HepG2 (cell line): Measurements from ENCODE around the gene ZNF764. TPM values are rescaled to one million over a fixed set of nuclear protein-coding genes. Genes with fewer than 3 reads are reported as not detected.
A peak's percentile ranks its signal among the peaks of the same experiment; 100 is the strongest.

Source experiments
- DR1 ChIP-seq: sonication (generic); formaldehyde crosslinking; IDR thresholded peaks from 2 replicates; pipeline ENCODE4 v1.8.0; 2021; ENCODE audit warnings: mild to moderate bottlenecking, missing genetic modification reagents, inconsistent platforms
- FOXP1 ChIP-seq, 2 experiments: fragments of 450-650 bp in 1 of 2; IDR thresholded peaks; 2 replicates each; pipeline ENCODE4 v1.6.1; 2017 to 2018; ENCODE audit warnings: antibody characterized with exemption in 1 of 2
- HNF4G ChIP-seq, 2 experiments: sonication (generic) in 1 of 2; formaldehyde crosslinking in 1 of 2; IDR thresholded peaks; 2 replicates each; pipeline versions ENCODE4 v1.4.0 to v1.6.1; 2011 to 2020; ENCODE audit warnings: borderline replicate concordance in 2 of 2, low read depth in 2 of 2, mild to moderate bottlenecking in 2 of 2, low read length in 1 of 2, missing genetic modification reagents in 1 of 2, moderate library complexity in 1 of 2
- MED1 ChIP-seq: sonication (generic); formaldehyde crosslinking; IDR thresholded peaks from 2 replicates; pipeline ENCODE4 v1.4.0; 2020; ENCODE audit warnings: missing genetic modification reagents
- MXI1 ChIP-seq: IDR thresholded peaks from 3 replicates; pipeline ENCODE4 v1.6.1; 2012; ENCODE audit warnings: low read depth, low read length, inconsistent platforms, borderline replicate concordance
- POLR2A ChIP-seq, 2 experiments: IDR thresholded peaks; 2 replicates each; pipeline ENCODE4 v1.6.1; 2011; ENCODE audit warnings: low read depth in 2 of 2, low read length in 2 of 2, mild to moderate bottlenecking in 1 of 2, moderate library complexity in 1 of 2; ENCODE audit not compliant: insufficient read depth in 1 of 2
- SNRNP70 ChIP-seq: fragments of 200-400 bp; formaldehyde crosslinking; IDR thresholded peaks from 2 replicates; pipeline ENCODE4 v1.6.1; 2017; ENCODE audit warnings: mild to moderate bottlenecking, low read depth, low read length, moderate library complexity
- ZNF264 ChIP-seq: sonication (generic); formaldehyde crosslinking; IDR thresholded peaks from 2 replicates; pipeline ENCODE4 v1.4.0; 2020; ENCODE audit warnings: missing genetic modification reagents
- ZNF777 ChIP-seq: sonication (generic); formaldehyde crosslinking; IDR thresholded peaks from 2 replicates; pipeline ENCODE4 v1.4.0; 2020; ENCODE audit warnings: missing genetic modification reagents
- ZSCAN30 ChIP-seq: sonication (generic); formaldehyde crosslinking; IDR thresholded peaks from 2 replicates; pipeline ENCODE4 v1.5.0; 2020; ENCODE audit warnings: mild to moderate bottlenecking, missing genetic modification reagents
- polyA plus RNA-seq, 8 experiments: library from polyadenylated mRNA; depleted of rRNA in 3 of 8; stranded (reverse) in 7 of 8; unstranded in 1 of 8; fragments of >200 nt; fragmentation: Illumina TruSeq in 4 of 8; extraction: Trizol in 4 of 8; gene quantifications; 2 replicates each; pipeline versions ENCODE4 v1.2.1 to v1.2.3, GENCODE V29; 2011 to 2016; ENCODE audit warnings: low read depth in 4 of 8, missing spikeins in 1 of 8, mixed read lengths in 1 of 8; ENCODE audit not compliant: insufficient read depth in 1 of 8
- total RNA-seq, 5 experiments: library from RNA; depleted of rRNA; stranded (reverse); fragments of >200 nt; fragmentation: Illumina TruSeq; extraction: Trizol; gene quantifications; 2 replicates each; pipeline ENCODE4 v1.2.3, GENCODE V29; 2016; ENCODE audit warnings: low read depth in 1 of 5
- TF ChIP-seq, protein P1 (sequence below): sonication (generic); formaldehyde crosslinking; conservative IDR thresholded peaks from 2 replicates; pipeline ENCODE4 v1.8.0; 2022; ENCODE audit warnings: low read depth, missing genetic modification reagents
- TF ChIP-seq, protein P2 (sequence below): sonication (generic); formaldehyde crosslinking; IDR thresholded peaks from 2 replicates; pipeline ENCODE4 v1.4.0; 2020; ENCODE audit warnings: missing genetic modification reagents

ZNF764 gene
- total and polyA plus RNA-seq, 2 of the 13 experiments (the other 11 are each of a cell fraction or from before 2014, with no cell fraction given), result 4.1 to 9.1 TPM

DNA sequence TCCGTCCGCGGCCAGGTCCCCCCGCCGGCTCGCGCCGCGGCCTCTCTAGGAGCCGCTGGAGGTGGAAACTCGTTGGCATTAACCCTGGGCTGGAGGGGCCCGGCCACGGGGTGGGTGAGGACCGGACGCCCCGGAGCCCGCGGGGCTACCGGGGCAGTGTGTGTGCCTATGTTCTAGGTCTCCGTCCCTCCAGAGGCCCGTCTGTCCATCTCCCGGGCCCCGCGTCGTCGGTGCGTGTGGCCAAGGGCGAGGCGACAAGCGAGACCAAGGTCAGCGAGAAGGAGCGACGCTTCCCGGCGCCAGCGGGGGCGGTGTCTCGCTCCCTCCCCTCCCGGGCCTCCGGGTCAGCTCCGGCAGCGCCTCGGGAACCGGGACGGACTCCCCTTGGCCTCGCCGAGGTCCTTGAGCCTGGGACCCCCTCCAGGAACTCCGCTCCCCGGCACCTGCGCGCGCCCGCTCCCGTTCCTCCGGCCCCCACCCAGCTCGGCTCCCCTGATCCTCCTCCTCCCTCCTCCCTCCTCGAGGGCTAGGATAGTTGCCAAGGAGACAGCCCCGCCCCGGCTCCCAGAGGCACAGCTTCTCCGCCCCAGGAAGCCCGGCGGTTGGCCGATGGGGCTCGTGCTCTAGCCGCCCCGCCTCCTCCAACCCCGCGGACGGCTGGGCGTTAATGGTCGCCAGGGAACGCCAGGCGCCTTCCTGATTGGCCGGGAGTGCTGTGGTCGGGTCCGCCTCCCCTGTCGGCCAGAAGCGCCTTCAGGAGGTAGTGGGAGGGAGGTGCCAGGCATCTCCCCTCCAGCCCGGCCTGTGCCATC lies 31.1 kb downstream of the ZNF764 start (continued):
- TF ChIP-seq, protein P1, sequence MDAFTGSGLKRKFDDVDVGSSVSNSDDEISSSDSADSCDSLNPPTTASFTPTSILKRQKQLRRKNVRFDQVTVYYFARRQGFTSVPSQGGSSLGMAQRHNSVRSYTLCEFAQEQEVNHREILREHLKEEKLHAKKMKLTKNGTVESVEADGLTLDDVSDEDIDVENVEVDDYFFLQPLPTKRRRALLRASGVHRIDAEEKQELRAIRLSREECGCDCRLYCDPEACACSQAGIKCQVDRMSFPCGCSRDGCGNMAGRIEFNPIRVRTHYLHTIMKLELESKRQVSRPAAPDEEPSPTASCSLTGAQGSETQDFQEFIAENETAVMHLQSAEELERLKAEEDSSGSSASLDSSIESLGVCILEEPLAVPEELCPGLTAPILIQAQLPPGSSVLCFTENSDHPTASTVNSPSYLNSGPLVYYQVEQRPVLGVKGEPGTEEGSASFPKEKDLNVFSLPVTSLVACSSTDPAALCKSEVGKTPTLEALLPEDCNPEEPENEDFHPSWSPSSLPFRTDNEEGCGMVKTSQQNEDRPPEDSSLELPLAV (CRISPR knock-in tag), result no peak
- TF ChIP-seq SNRNP70 (no peak), MXI1 (peak; percentile 96; the same call in 2 of the 3 replicates), POLR2A (IDR thresholded peaks at IDR 0.05; ENCODE audit: insufficient read depth in 1 of 2, low read depth in 2 of 2, low read length in 2 of 2) (peak; percentile 70 to 76), FOXP1 (IDR thresholded peaks at IDR 0.05) (no peak), FOXP1 (CRISPR knock-in tag; IDR thresholded peaks at IDR 0.05) (no peak), ZNF264 (no peak; the same call in 1 of the 2 replicates), HNF4G (IDR thresholded peaks at IDR 0.05; ENCODE audit: borderline replicate concordance, low read depth, low read length) (no peak), HNF4G (CRISPR knock-in tag; IDR thresholded peaks at IDR 0.05; ENCODE audit: borderline replicate concordance, low read depth) (peak; percentile 5; the same call in 1 of the 2 replicates), MED1 (peak; percentile 61), DR1 (CRISPR knock-in tag) (peak; percentile 17; the same call in 1 of the 2 replicates), ZNF777 (CRISPR knock-in tag) (peak; percentile 64), ZSCAN30 (CRISPR knock-in tag) (no peak)
- TF ChIP-seq, protein P2, sequence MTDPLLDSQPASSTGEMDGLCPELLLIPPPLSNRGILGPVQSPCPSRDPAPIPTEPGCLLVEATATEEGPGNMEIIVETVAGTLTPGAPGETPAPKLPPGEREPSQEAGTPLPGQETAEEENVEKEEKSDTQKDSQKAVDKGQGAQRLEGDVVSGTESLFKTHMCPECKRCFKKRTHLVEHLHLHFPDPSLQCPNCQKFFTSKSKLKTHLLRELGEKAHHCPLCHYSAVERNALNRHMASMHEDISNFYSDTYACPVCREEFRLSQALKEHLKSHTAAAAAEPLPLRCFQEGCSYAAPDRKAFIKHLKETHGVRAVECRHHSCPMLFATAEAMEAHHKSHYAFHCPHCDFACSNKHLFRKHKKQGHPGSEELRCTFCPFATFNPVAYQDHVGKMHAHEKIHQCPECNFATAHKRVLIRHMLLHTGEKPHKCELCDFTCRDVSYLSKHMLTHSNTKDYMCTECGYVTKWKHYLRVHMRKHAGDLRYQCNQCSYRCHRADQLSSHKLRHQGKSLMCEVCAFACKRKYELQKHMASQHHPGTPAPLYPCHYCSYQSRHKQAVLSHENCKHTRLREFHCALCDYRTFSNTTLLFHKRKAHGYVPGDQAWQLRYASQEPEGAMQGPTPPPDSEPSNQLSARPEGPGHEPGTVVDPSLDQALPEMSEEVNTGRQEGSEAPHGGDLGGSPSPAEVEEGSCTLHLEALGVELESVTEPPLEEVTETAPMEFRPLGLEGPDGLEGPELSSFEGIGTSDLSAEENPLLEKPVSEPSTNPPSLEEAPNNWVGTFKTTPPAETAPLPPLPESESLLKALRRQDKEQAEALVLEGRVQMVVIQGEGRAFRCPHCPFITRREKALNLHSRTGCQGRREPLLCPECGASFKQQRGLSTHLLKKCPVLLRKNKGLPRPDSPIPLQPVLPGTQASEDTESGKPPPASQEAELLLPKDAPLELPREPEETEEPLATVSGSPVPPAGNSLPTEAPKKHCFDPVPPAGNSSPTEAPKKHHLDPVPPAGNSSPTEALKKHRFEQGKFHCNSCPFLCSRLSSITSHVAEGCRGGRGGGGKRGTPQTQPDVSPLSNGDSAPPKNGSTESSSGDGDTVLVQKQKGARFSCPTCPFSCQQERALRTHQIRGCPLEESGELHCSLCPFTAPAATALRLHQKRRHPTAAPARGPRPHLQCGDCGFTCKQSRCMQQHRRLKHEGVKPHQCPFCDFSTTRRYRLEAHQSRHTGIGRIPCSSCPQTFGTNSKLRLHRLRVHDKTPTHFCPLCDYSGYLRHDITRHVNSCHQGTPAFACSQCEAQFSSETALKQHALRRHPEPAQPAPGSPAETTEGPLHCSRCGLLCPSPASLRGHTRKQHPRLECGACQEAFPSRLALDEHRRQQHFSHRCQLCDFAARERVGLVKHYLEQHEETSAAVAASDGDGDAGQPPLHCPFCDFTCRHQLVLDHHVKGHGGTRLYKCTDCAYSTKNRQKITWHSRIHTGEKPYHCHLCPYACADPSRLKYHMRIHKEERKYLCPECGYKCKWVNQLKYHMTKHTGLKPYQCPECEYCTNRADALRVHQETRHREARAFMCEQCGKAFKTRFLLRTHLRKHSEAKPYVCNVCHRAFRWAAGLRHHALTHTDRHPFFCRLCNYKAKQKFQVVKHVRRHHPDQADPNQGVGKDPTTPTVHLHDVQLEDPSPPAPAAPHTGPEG, result no peak
